ENCODE results near the gene PTPRK.

PTPRK gene

GRCh38 chr6:128139519-128139918 is 380.9 kb downstream of the PTPRK start:
- DNase-seq (ENCODE audit: low read depth in 2 of 2) = no peak

DNA sequence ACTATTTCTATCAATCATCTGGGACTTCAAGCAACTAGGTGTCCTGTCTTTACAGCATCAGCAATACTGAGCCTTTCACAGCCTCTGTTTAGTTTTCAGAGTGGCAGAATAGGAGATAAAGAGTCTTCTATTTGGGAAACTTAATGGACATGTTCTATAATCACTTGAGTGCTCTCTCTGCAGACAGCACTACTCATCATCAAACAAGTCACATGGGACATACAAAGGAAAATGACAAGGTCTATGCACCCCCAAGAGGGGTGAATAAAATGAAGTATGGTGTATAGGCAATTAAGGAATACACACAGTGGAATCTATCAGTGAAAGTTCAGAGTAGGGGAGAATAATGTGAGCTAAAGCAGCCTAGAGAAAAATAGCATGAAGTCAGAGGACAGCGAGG is 381.7 kb downstream of the PTPRK start:
- DNase-seq (ENCODE audit: low read depth in 2 of 2) = no peak

DNA sequence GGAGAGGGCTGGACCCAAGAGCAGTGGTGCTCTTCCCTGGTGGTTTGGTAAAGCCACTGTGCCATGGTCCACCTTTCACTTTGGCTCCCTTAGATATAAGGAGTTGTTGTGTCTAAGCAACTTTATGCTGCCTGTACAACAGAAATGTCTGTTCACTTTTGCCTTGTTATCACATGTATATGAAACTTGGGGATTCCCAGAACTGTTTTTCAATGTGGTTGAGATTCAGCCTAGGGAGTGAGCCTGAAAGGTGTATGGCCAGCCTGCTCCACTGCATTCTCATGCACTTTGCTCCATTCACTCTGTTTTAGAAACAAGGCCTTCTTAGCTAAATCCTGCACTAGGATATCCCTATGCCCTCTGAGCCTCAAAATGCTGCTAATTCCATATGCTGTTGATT is 385.1 kb downstream of the PTPRK start:
- no peak for DNase-seq (ENCODE audit: low read depth in 2 of 2)

DNA sequence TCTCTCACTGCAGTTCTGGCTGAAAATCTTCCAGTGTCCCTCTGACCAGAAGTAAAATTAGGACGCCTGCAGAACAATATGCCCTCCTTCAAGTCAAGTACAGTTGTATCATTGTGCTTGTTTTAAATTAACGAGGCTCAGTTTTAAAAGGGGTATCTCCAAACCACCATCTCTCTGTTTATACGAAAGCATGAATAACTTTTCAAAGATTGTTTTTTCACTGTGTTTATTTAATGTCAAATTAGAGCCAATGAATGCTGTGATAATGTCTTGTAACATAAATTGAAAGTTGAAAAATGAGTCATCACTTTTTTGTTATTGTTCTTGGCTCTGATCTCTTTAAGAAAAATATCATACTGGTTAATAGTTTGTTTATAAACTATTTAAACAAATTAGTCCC is 388.8 kb downstream of the PTPRK start:
- no peak for DNase-seq (ENCODE audit: low read depth in 2 of 2)

GRCh38 chr6:128131036-128131435 is 389.4 kb downstream of the PTPRK start:
- no peak for DNase-seq (ENCODE audit: low read depth in 2 of 2)

DNA sequence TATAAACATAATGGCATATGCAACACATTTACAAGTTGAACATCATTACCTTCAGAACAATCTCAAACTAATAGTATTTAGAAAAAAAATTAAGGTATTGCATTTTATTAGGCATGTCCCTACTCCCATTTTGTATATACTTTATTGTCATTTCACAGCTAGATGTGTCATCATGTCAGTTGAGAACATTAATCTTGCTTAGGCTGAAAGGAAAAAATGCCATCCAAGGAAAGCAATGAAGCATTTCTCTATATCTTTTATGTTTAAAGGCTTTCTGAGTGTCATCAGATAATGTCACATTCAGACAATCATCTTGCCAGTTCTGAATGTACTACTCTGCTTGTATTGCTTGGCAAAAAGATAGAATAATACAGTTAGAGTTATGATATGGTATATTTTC is 390.7 kb downstream of the PTPRK start:
- DNase-seq (ENCODE audit: low read depth in 2 of 2) = no peak

- DNase-seq (ENCODE audit: low read depth in 2 of 2) = no peak
These were observed 392.7 kb downstream of the PTPRK start for GRCh38 chr6:128127650-128128049.

- DNase-seq (ENCODE audit: low read depth in 2 of 2) = no peak
These were observed 395.7 kb downstream of the PTPRK start for GRCh38 chr6:128124713-128125112.

DNA sequence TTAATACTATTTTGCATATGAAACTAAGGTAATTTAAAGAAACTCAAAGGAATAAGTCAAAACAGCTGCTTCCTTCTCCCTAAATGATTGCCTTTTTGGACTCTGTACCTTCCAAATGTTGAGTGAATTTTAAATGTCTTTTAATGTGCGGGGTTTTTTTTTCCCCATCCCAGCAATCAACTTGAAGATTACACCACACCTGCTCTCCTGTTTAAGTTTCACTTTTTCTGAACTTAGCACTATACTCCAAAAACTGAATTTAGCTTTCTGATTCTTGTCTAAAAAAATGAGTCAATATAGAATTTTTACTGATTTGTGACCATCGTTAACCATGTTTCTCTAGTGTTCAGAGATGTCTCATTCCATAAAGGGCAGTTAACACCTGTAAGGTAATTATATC is 398.8 kb downstream of the PTPRK start:
- no peak for DNase-seq (ENCODE audit: low read depth in 2 of 2)

- DNase-seq (ENCODE audit: low read depth in 2 of 2) = no peak
These were observed 399.2 kb downstream of the PTPRK start for GRCh38 chr6:128121190-128121589.

DNA sequence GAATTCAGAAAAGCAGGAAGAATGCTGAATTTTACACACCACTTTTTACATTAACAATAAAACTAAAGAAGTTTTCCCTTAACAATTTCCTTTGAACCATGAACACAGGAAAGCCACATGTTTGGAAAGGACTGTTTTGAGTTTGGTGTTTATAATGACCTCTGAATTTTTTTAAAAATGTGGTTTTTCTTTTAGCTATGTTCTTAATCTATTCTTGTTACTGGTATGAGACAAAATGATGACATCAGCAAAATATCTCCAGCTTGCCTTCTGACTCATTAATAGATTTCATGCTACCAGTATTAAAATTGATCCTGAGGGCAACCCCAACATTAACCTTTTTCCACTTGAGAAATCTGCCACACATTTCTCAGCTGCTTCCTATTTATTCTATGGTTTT is 402.0 kb downstream of the PTPRK start:
- no peak for DNase-seq (ENCODE audit: low read depth in 2 of 2)

DNA sequence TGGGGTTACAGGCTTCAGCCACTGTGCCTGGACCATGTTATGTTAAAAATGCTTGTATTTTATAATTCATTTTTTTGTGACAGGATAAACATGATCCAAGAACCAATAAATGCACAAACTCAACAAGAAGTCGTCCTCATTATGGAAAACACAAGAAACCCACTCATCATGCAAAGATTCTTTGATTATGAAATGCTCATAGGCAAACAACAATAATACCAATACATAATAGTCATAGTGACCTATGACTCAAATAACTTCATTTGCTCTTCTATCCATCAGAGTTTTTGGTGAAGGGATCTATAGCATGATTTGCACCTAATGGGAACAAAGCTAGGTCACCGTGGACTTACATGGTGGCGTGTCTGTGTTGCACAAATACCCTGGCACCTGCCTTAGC is 402.5 kb downstream of the PTPRK start:
- DNase-seq (ENCODE audit: low read depth in 2 of 2) = no peak

- no peak for DNase-seq (ENCODE audit: low read depth in 2 of 2)
These were observed 406.2 kb downstream of the PTPRK start for GRCh38 chr6:128114164-128114563.

DNA sequence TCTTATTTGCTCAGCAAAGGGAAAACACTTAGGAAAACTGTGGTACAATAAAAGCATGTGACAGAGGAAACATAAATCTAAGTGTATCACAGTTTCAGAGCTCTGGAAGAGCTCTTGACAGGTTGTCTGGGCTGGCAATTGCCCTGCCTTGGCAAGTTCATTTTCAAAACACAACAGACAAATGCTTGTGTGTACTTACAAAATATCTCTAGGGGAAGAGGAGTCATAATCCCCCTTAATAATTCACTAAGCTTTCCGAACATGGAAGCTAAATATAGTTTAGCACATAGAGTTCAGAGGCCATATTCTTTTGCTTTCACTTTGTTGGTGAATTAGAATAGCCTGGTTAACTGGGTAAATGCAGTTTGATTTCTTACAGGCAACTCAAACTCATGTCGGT is 407.9 kb downstream of the PTPRK start:
- no peak for DNase-seq (ENCODE audit: low read depth in 2 of 2)

- DNase-seq (ENCODE audit: low read depth in 2 of 2) = no peak
These were observed 409.3 kb downstream of the PTPRK start for GRCh38 chr6:128111096-128111495.

DNA sequence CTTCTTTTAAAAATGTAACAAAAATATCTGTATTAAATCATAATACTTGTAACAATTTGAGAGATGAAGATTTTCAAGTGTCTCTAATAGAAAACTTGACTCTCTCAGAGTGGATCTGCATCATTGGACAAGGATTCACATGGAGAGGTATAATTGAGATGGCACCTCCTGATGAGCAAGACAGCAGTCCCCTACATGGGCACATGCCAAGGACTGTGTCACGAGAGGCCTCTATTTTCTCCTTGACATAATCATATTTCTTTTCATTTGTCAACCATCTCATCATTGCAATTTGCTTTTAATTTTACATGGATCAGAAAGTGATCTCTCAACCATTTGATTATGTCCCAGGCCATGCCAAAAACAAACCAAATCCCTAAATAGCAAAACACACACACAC is 412.7 kb downstream of the PTPRK start:
- no peak for DNase-seq (ENCODE audit: low read depth in 2 of 2)

- no peak for DNase-seq (ENCODE audit: low read depth in 2 of 2)
These were observed 420.7 kb downstream of the PTPRK start for GRCh38 chr6:128099571-128100197.

DNA sequence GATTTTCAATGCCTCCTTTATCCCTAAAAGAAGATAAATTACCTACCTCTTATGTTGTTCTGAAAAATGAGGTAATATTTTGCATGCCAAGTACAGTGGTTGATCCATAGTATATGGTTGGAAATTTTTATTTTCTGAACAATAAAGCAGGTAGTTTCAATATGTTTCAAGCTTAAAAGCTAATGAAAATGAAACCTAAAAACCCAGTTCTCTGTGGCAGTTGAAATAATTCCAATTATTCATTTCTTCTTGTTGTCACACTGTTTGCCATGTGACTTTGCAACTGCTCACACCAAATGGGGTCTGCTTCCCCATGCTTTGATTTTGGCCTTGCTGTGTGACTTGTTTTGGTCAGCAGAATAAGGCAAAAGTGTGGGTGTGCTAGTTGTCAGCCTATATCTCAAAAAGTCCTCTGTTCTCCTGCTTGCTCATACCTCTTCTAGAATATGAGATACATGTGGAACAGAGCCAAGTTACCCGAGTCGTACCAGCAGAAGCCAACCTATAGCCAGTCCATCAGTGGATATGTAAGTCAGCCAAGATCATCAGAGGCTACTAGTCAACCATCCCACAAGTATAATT is 422.3 kb downstream of the PTPRK start:
- no peak for DNase-seq (ENCODE audit: low read depth in 2 of 2)

DNA sequence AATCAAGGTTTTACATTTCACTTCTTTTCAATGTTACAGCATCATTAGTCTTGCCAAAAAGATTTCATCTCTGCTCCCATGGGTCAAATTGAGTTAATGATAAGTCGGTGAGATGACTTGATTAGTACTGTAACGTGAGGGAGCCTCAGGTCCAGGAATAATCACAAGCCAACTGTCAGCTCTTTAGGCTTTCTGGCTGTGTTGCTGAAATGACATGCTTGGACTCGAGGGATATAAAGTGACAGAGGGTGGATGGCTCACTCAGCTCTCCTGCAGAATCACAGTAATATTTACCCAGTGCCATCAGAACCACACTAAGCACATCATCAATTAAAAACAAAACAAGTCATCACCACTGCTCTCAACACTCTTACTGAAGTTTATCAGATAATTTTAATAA is 423.4 kb downstream of the PTPRK start:
- no peak for DNase-seq (ENCODE audit: low read depth in 2 of 2)

GRCh38 chr6:128095362-128095761 is 425.0 kb downstream of the PTPRK start:
- DNase-seq (ENCODE audit: low read depth in 2 of 2) = no peak

- DNase-seq (ENCODE audit: low read depth in 2 of 2) = no peak
These were observed 441.4 kb downstream of the PTPRK start for GRCh38 chr6:128079021-128079420.

- DNase-seq (ENCODE audit: low read depth in 2 of 2) = no peak
These were observed 442.1 kb downstream of the PTPRK start for GRCh38 chr6:128078276-128078675.

GRCh38 chr6:128076843-128077242 is 443.6 kb downstream of the PTPRK start:
- DNase-seq (ENCODE audit: low read depth in 2 of 2) = no peak

DNA sequence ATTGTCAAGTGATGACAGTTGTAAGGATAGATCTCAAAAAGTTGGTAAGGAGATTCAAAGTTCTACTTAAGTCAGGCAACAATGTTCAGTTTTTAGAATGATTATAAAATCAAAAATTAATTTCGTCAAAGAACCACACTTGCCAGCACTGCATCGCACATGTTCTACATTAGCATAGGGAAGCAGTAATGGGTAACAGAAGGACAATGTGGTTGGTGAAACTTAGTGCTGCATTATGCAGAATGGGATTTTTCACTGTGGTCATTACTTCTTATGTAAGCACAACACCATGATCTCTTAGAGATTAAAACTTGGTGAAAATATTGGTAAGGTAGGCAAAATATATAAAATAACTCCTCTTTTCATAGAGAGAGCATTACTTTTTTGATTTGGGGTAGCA is 445.8 kb downstream of the PTPRK start:
- DNase-seq (ENCODE audit: low read depth in 2 of 2) = no peak
